Fibroblast of lung (primary cell): ENCODE results near the gene HOXB1. TPM values are rescaled to one million over a fixed set of nuclear protein-coding genes. Genes with fewer than 3 reads are reported as not detected.

Experiments used
- DNase-seq, 2 donors: peaks; one replicate each; pipeline versions ENCODE4 v3.0.0 to v3.0.0-alpha.2; 2010; ENCODE audit warnings: low read depth in 2 of 2
- H2AFZ ChIP-seq: 2 replicates; pipeline ENCODE4 v1.5.1; 2012; ENCODE audit warnings: low read length, control low read depth, inconsistent platforms
- H3K27ac ChIP-seq: 2 replicates; pipeline ENCODE4 v1.5.1; 2011; ENCODE audit warnings: low read length, control low read depth; ENCODE audit not compliant: insufficient read depth
- H3K27me3 ChIP-seq: 2 replicates; pipeline ENCODE4 v1.5.1; 2011; ENCODE audit warnings: mild to moderate bottlenecking, low read length; ENCODE audit not compliant: control insufficient read depth, insufficient read depth
- H3K36me3 ChIP-seq: 2 replicates; pipeline ENCODE4 v1.5.1; 2011; ENCODE audit warnings: low read length; ENCODE audit not compliant: control insufficient read depth, insufficient read depth
- H3K4me1 ChIP-seq: 2 replicates; pipeline ENCODE4 v1.5.1; 2011; ENCODE audit warnings: low read length; ENCODE audit not compliant: control insufficient read depth, insufficient read depth; ENCODE audit errors: extremely low read depth
- H3K4me2 ChIP-seq: 2 replicates; pipeline ENCODE4 v1.5.1; 2011; ENCODE audit warnings: low read length, control low read depth; ENCODE audit not compliant: insufficient read depth; ENCODE audit errors: extremely low read depth
- H3K4me3 ChIP-seq, 4 experiments: fragments of 200-600 bp in 1 of 4; sonication (generic) in 1 of 4; replicated peaks in 1 of 4; 2 replicates each; pipeline ENCODE4 v1.5.1; 2011 to 2016; ENCODE audit warnings: low read length in 4 of 4, low read depth in 3 of 4, mild to moderate bottlenecking in 3 of 4, control low read depth in 2 of 4, inconsistent platforms in 1 of 4, mixed read lengths in 1 of 4; ENCODE audit not compliant: insufficient read depth in 1 of 4; ENCODE audit errors: control extremely low read depth in 1 of 4
- H3K79me2 ChIP-seq: 2 replicates; pipeline ENCODE4 v1.5.1; 2012; ENCODE audit warnings: mild to moderate bottlenecking, low read length, inconsistent platforms; ENCODE audit not compliant: control insufficient read depth, insufficient read depth
- H3K9ac ChIP-seq: 2 replicates; pipeline ENCODE4 v1.5.1; 2011; ENCODE audit warnings: mild to moderate bottlenecking, low read length, control low read depth; ENCODE audit not compliant: insufficient read depth
- H3K9me3 ChIP-seq: 2 replicates; pipeline ENCODE4 v1.5.1; 2012; ENCODE audit warnings: low read depth, low read length; ENCODE audit not compliant: control insufficient read depth, insufficient read depth
- H4K20me1 ChIP-seq: 2 replicates; pipeline ENCODE4 v1.5.1; 2011; ENCODE audit warnings: low read length; ENCODE audit not compliant: control insufficient read depth, insufficient read depth; ENCODE audit errors: extremely low read depth
- EZH2 ChIP-seq: IDR thresholded peaks from 2 replicates; pipeline ENCODE4 v1.5.1; 2012; ENCODE audit warnings: low read length, control low read depth, mild to moderate bottlenecking; ENCODE audit errors: missing control alignments
- polyA plus RNA-seq, 2 donors: library from polyadenylated mRNA; depleted of rRNA in 1 of 2; stranded (reverse) in 1 of 2; unstranded in 1 of 2; fragments of >200 nt; gene quantifications; 2 replicates each; pipeline ENCODE4 v1.2.1, GENCODE V29; 2011 to 2012; ENCODE audit warnings: missing spikeins in 1 of 2
- total RNA-seq: library from RNA; depleted of rRNA; stranded (reverse); fragments of >200 nt; gene quantifications from 2 replicates; pipeline ENCODE4 v1.2.1, GENCODE V29; 2014
- TF ChIP-seq, protein P1 (sequence below), 2 donors: IDR thresholded peaks in 1 of 2; conservative IDR thresholded peaks in 1 of 2; 1 replicate in 1 of 2; 2 replicates in 1 of 2; pipeline ENCODE4 v1.5.1; 2011 to 2012; ENCODE audit warnings: low read length in 2 of 2, control low read depth in 1 of 2, inconsistent platforms in 1 of 2, low read depth in 1 of 2, mild to moderate bottlenecking in 1 of 2

HOXB1 gene
- total and polyA plus RNA-seq, 2 donors (not counting 1 experiment from before 2014, with no cell fraction given): not detected

- TF ChIP-seq, protein P1, sequence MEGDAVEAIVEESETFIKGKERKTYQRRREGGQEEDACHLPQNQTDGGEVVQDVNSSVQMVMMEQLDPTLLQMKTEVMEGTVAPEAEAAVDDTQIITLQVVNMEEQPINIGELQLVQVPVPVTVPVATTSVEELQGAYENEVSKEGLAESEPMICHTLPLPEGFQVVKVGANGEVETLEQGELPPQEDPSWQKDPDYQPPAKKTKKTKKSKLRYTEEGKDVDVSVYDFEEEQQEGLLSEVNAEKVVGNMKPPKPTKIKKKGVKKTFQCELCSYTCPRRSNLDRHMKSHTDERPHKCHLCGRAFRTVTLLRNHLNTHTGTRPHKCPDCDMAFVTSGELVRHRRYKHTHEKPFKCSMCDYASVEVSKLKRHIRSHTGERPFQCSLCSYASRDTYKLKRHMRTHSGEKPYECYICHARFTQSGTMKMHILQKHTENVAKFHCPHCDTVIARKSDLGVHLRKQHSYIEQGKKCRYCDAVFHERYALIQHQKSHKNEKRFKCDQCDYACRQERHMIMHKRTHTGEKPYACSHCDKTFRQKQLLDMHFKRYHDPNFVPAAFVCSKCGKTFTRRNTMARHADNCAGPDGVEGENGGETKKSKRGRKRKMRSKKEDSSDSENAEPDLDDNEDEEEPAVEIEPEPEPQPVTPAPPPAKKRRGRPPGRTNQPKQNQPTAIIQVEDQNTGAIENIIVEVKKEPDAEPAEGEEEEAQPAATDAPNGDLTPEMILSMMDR (conservative IDR thresholded peaks at IDR 0.05 in 1 of 2, IDR thresholded peaks at IDR 0.05 in 1 of 2; ENCODE audit: low read depth in 1 of 2, low read length in 2 of 2): peak in 1 of 2 donors; percentile 18
- TF ChIP-seq EZH2: no peak
- Histone ChIP-seq H3K9me3 (no peaks in the 10 kb centered on the region), H3K27me3 (no peaks in the 10 kb centered on the region), H3K9ac (no peak overlapping the region), H2AFZ (no peak overlapping the region), H3K36me3 (no peaks in the 10 kb centered on the region), H3K79me2 (no peaks in the 10 kb centered on the region), H3K4me3 (no peak overlapping the region), H3K4me2 (no peak overlapping the region), H4K20me1 (no peaks in the 10 kb centered on the region), H3K27ac (no peak overlapping the region), H3K4me1 (peaks cover 5% of the 10 kb centered on the region)
- DNase-seq: peak; percentile 59 to 61
Observed at GRCh38 chr17:48500435-48501426, 30.1 kb downstream of the HOXB1 start.

- Histone ChIP-seq H3K9ac (no peak overlapping the region), H3K27ac (no peak overlapping the region), H2AFZ (no peak overlapping the region), H4K20me1 (no peaks in the 10 kb centered on the region), H3K9me3 (no peaks in the 10 kb centered on the region), H3K4me1 (peaks cover 5% of the 10 kb centered on the region), H3K27me3 (no peaks in the 10 kb centered on the region), H3K36me3 (no peaks in the 10 kb centered on the region), H3K4me2 (no peak overlapping the region), H3K4me3 (no peak overlapping the region), H3K79me2 (no peaks in the 10 kb centered on the region)
- DNase-seq: no peak
- TF ChIP-seq EZH2: no peak
- TF ChIP-seq, protein P1 (conservative IDR thresholded peaks at IDR 0.05 in 1 of 2, IDR thresholded peaks at IDR 0.05 in 1 of 2; ENCODE audit: low read depth in 1 of 2, low read length in 2 of 2): no peak
Observed at GRCh38 chr17:48499735-48500434, 30.9 kb downstream of the HOXB1 start.

DNA sequence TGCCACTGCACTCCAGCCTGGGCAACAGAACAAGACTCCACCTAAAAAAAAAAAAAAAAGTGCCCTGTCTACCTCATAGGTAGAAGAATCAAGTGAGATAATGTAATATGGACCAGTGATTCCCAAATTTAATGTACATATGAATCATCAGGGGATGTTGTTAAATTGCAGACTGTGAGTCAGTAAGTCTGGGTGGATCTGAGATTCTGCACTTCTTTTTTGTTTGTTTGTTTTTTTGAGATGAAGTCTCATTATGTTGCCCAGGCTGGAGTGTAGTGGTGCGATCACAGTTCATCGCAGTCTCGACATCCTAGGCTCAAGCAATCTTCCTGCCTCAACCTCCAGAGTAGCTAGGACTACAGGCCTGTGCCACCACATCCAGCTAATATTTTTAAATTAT, 31.6 kb downstream of the HOXB1 start:
- Histone ChIP-seq H3K27me3 (no peaks in the 10 kb centered on the region), H3K4me2 (no peak overlapping the region), H3K4me3 (no peak overlapping the region), H3K36me3 (no peaks in the 10 kb centered on the region), H2AFZ (no peak overlapping the region), H3K9ac (no peak overlapping the region), H3K79me2 (no peaks in the 10 kb centered on the region), H3K9me3 (no peaks in the 10 kb centered on the region), H3K4me1 (peaks cover 6% of the 10 kb centered on the region), H4K20me1 (no peaks in the 10 kb centered on the region), H3K27ac (no peak overlapping the region)
- peak; percentile 49 to 51 for DNase-seq
- TF ChIP-seq, protein P1 (conservative IDR thresholded peaks at IDR 0.05 in 1 of 2, IDR thresholded peaks at IDR 0.05 in 1 of 2; ENCODE audit: low read depth in 1 of 2, low read length in 2 of 2): no peak
- no peak for TF ChIP-seq EZH2
